OCI-LY1 (cell line): Measurements from ENCODE around the gene FLII.

ENCODE experiments used
- CTCF ChIP-seq: fragments of 200-600 bp; sonication (generic), shearing (Covaris generic); IDR thresholded peaks from 2 replicates; pipeline ENCODE4 v1.5.1; 2017; ENCODE audit warnings: mild to moderate bottlenecking, antibody characterized with exemption, low read length, moderate library complexity, mixed read lengths
- EZH2 ChIP-seq: fragments of 200-600 bp; sonication (generic), shearing (Covaris generic); IDR thresholded peaks from 2 replicates; pipeline ENCODE4 v1.8.0; 2017; ENCODE audit warnings: borderline replicate concordance, mixed run types, mild to moderate bottlenecking, antibody characterized with exemption, low read length, moderate library complexity, mixed read lengths

GRCh38 chr17:18203308-18203707 lies 55.2 kb downstream of the FLII start:
- TF ChIP-seq CTCF (no peak), EZH2 (no peak)
